ENCODE data around the gene TSPAN4.

The TSPAN4 gene

DNA sequence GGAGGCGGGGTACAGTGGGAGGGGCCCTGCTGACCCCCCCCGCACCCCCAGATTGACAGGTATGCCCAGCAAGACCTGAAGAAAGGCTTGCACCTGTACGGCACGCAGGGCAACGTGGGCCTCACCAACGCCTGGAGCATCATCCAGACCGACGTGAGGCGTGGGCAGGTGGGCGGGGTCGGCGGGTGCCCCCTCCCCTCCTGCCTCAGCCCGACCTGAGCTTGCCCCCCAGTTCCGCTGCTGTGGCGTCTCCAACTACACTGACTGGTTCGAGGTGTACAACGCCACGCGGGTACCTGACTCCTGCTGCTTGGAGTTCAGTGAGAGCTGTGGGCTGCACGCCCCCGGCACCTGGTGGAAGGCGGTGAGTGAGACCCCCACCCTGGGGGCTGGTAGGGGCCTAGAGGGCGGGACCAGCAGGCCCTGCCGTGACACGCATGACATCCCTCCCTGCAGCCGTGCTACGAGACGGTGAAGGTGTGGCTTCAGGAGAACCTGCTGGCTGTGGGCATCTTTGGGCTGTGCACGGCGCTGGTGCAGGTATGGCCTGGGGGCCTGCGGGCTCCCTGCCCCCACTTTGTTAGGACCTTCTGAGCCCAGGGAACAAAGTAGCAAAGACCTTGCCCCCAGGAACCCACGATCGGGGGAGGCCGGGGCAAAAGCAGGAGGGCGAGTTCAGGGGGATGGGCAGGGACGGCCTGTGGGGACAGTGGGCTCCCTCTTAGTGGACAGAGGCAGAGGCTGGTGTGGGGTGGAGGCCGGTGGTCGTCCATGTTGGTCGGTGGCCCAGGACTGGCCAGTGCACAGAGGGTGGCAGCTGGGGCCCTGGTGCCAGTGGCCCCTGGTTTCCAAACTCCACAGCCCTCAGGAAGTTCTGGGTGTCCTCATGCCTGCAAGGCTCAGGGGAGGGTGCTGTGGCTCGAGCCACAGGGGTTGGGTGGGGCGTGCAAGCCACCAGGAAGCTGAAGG lies 23.1 kb downstream of the TSPAN4 start:
- no peak for DNase-seq (ENCODE audit: low spot score)

- DNase-seq (ENCODE audit: low spot score) = no peak
Measured at GRCh38 chr11:866481-866880, 23.8 kb downstream of the TSPAN4 start.

DNA sequence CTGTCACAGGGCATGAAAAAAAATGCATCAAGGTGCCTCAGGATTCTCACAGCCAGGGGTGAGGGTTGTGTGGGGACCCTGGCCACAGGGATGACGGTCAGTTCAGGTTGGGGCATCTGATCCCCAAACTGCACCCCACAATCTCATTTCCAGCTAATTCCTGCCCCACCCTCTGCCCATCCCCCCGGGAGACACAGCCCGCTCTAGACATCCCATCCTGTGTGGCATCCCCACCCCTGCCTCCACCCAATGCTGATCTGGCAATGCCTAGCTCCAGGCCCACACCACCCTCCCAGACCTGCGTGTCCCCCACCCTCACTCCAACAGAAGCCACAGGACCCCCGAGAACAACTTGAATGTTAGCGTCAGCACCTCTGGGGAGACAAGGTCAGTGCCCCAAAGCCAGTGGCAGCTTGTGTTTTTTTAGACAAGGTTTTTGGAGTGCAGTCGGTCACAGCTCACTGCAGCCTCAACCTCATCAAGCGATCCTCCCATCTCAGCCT lies 25.3 kb downstream of the TSPAN4 start:
- no peak for DNase-seq (ENCODE audit: low spot score)

- DNase-seq (ENCODE audit: low spot score) = no peak
Measured at GRCh38 chr11:868394-868793, 25.7 kb downstream of the TSPAN4 start.

DNA sequence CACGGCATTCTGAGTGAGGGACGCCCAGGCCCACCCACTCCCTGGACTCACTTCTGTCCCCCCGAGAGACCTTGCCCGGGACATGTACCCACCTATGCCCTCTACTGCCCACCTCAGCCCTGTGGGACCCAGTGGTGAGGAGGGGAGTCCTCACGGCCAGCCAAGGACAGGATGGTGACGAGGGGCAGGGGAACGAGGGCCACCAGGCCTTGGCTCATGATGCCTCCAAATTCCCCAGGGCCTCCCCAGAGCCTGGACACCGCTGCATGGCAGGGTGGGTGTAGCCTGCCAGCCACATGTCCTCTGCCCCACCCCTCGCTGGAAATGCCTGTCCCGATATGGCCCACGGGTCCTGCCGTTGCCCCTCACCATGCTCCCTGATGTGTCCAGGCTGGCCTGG lies 26.1 kb downstream of the TSPAN4 start:
- DNase-seq (ENCODE audit: low spot score) = no peak

- no peak for DNase-seq (ENCODE audit: low spot score)
Measured at GRCh38 chr11:869399-870126, 26.9 kb downstream of the TSPAN4 start.

GRCh38 chr11:870127-870413 lies 27.4 kb downstream of the TSPAN4 start:
- no peak for DNase-seq (ENCODE audit: low spot score)

DNA sequence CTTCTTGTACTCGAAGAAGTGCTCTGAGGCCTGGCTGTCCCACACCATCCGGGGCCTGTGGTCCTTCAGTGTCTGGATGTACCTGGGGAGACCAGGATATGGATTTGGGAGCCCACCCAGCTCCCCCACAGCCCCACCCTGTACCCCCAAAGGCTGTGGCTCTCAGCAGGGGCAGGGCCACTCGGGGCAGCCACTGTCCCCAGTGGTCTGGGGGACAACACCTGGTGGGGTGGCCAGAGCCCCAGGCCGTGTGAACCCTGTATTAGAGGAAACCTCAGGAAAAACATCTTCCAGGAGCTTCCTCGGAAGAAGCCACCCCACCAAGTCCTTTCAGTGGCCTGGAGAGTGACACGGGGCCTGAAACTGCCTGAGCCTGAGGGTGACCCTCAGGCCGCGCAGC lies 27.8 kb downstream of the TSPAN4 start:
- no peak for DNase-seq (ENCODE audit: low spot score)

GRCh38 chr11:871472-871871 lies 28.8 kb downstream of the TSPAN4 start:
- DNase-seq (ENCODE audit: low spot score) = no peak

DNA sequence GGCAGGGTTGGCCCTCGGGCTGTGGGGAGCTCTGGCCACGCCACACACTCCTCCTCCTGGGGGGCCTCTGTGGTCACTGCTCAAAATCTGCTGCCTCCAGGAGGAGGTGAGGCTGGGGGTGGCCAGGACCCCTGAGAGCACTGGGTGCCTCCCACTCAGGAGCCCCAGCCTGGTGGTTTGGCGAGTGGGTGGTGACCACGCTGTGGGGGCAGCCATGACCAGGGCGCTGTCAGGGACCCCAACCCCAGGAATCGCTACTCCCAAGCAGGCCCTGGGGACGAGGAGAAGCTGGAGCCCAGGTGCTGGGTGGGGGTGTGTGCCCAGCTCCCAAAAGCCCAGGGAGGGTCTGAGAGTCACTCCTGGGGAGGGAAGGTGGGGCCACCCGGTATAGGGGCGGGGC lies 30.1 kb downstream of the TSPAN4 start:
- DNase-seq (ENCODE audit: low spot score) = no peak

GRCh38 chr11:873706-874105 lies 31.1 kb downstream of the TSPAN4 start:
- no peak for DNase-seq (ENCODE audit: low spot score)

DNA sequence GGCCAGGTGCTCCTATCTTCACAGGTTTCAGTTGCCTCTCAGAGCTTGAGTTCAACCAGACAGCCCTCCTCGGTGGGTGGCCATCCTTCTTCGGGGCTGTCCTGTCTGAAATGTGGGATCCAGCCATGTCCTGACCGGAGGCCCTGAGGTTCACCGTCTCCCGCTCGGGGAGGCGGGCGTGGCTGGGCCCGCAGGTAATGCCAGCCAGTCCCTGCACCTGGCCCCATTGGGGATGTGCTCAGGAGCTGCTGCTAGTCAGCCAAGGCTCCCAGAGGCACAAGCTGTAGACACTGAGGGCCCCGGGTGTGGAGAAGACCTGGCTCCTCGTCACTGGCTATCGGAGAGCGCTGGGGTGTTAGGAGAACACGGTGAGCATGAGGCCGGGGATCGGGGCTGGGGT lies 32.6 kb downstream of the TSPAN4 start:
- no peak for DNase-seq (ENCODE audit: low spot score)

- no peak for DNase-seq (ENCODE audit: low spot score)
Measured at GRCh38 chr11:875769-876301, 33.2 kb downstream of the TSPAN4 start.

DNA sequence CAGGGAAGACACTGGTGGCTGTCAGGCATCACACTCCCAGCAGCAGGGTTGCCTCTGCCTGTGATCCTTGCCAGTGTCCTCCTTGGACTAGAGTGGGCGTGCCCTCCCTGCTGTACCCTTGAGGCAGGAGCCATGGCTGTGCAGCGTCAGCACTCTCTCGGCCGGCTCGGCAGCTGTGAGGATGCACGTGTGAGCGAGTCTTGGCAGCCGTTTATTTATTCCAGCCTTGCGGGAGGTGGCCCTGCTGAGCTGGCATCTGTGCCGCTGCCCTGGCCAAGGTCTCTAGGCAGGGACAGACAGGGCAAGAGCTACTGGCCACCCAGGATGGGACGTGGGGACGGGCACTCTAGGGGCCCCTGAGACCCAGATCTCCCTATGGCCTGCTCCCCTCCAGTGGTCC lies 33.9 kb downstream of the TSPAN4 start:
- no peak for DNase-seq (ENCODE audit: low spot score)

DNA sequence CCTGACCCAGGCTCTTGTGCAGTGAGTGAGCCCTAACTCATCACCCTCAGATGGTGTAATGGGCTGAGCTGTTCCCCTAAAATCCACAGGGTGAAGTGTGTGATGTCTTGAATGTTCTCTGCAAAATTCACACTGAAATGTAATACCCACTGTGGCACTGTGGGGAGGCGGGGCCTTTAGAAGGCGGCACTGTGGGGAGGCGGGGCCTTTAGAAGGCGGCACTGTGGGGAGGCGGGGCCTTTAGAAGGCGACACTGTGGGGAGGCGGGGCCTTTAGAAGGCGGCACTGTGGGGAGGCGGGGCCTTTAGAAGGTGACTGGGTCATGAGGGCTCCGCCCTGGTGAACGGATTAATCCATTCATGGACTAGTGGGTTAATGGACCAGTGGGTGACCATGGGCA lies 34.9 kb downstream of the TSPAN4 start:
- no peak for DNase-seq (ENCODE audit: low spot score)

- no peak for DNase-seq (ENCODE audit: low spot score)
Measured at GRCh38 chr11:880447-880846, 37.8 kb downstream of the TSPAN4 start.

DNA sequence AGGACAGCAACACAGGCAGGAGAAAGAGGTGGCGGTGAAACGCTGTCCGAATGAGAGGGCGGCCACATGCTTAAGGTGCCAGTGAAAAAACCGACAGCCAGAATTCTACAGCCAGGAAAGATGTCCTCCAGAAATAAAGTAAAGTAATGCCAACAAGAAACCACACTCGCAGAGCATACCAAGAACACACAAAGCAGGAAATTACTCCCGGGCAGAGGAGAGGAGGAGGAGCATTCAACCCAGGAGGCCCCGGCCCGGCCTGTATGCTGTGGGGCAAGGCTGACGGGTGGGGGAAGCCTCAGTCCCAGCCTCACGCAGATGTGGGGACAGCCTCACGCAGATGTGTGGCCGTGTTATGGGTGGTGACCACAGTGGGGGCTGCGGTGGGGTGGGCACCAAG lies 39.9 kb downstream of the TSPAN4 start:
- no peak for DNase-seq (ENCODE audit: low spot score)

GRCh38 chr11:883527-883926 lies 40.9 kb downstream of the TSPAN4 start:
- no peak for DNase-seq (ENCODE audit: low spot score)

- no peak for DNase-seq (ENCODE audit: low spot score)
Measured at GRCh38 chr11:884578-885070, 42.0 kb downstream of the TSPAN4 start.

DNA sequence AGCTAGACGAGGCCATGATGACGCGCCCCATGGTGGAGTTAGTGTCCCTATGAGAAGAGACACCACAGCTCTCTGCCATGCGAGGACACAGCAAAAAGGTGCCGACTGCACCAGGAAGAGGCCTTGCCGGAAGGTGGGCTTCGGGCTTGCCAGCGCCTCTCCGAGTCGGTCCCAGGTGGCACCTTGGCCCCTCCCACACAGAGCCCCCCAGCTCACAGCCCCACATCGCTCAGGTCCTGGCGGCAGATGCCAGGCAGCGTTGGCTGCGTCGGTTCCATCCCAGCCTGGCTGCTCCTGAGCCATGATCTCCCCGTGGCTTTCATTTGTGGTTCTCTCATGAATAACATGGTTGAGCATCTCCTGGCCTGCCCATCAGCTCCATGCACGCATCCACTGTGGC lies 43.9 kb downstream of the TSPAN4 start:
- DNase-seq (ENCODE audit: low spot score) = no peak

DNA sequence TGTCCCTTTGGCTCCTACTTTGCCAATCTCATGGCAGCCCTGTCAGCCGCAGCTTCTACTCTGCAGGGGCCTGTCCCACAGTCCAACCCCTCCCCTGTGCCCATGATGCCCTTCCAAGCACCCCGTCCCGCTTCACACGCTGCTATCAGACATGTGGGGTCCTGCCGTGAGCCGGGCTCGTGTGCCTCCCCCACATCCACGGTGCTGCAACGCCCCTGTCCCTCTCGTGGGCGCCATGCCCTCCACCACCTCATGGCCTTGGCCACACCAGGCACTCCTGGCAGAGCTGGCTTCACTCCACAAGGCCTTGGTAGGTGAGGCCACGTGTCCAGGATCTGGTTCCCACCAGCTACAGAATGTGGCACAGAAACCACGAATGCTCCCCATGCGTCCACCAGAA lies 44.9 kb downstream of the TSPAN4 start:
- DNase-seq (ENCODE audit: low spot score) = no peak

DNA sequence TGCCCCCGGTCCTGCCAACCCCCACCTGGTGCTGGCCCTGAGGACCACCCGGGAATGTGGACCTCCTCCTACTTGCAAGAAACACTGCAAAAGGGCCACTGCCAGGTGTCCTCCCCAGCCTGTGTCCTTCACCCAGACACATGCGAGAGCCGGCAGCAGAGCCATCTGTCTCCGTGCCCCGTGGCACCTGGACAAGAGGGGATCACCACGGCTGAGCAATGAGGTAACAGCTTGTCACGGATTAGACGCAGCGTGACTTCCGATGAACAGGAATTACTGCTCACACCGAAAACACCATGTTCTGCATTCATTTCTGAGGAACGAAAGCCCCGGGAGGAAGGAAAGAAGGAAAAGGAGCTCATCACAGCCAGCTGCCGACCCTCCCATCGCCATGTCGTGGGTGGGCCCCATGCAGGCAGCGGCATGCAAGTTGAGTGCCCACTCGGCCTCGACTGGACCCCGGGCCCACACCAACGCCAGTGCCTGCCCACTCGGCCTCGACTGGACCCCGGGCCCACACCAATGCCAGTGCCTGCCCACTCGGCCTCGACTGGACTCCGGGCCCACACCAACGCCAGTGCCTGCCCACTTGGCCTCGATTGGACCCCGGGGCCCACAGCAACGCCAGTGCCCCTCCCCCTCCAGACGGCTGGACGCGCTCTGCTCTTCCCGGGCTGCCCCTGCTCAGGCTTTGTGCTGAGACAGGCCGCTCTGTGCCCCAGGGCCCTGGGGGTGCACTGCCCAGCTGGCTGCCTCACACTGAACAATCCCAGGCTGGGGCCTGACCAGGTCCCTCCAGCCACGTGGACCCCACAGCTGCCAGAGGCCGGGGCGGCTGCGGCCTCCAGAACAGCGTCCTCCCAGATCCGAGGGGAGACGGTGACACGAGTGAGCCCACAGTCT lies 45.9 kb downstream of the TSPAN4 start:
- DNase-seq (ENCODE audit: low spot score) = no peak

All from HuH-7.5 (cell line).